ENCODE measurements around the gene CNTNAP2. TPM values are rescaled to one million over a fixed set of nuclear protein-coding genes. Genes with fewer than 3 reads are reported as not detected.

CNTNAP2 gene
- total and polyA plus RNA-seq, 2 of the 13 experiments (the other 11 are each of a cell fraction or from before 2014, with no cell fraction given): 0.40 to 0.42 TPM

DNA sequence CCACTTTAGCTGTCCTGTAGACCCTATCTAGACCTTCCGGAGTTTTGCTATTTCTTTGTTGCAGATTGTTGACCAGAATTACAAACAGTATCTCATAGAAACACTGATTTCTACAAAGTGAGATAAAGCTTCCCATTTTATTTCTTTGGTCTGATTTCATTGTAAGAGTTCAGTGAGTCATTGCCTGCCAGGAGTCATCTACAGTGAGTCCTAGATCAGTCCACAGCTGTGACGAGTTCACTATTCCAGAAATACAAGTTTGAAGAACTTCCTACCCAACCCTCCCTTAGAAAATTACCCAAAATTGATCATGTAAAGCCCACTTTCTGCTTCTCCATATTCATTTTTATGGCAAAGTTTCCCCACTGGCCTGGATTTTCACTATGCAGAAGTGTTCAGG is 905.5 kb downstream of the CNTNAP2 start:
- ChIA-PET POLR2A (no interaction called here), CTCF (ENCODE audit: low intra/inter-chr PET ratio, low total read pairs) (no interaction called here)
- 1% methylated on average over 2 of the region's 2 CpGs for WGBS (ENCODE audit: low lambda C conversion rate)
- Histone ChIP-seq H2AFZ (ENCODE audit: low read length) (no peak overlapping the region), H3K36me3 (replicated peaks in 1 of 2; ENCODE audit: control insufficient read depth in 1 of 2, insufficient read depth in 2 of 2, low read length in 2 of 2) (no peaks in the 10 kb centered on the region), H4K20me1 (ENCODE audit: insufficient read depth, low read length) (no peaks in the 10 kb centered on the region), H3K79me2 (ENCODE audit: insufficient read depth, low read length) (no peaks in the 10 kb centered on the region), H3K4me1 (ENCODE audit: insufficient read depth, low read length) (no peaks in the 10 kb centered on the region), H3K4me3 (replicated peaks in 1 of 3; ENCODE audit: insufficient read depth in 1 of 3, low read depth in 2 of 3, low read length in 3 of 3) (no peak overlapping the region), H3K9me3 (ENCODE audit: low read length) (peaks cover 61% of the 10 kb centered on the region), H3K27me3 (ENCODE audit: control insufficient read depth in 1 of 2, insufficient read depth in 2 of 2, low read length in 2 of 2) (no peaks in the 10 kb centered on the region), H3K4me2 (ENCODE audit: low read depth, low read length) (no peak overlapping the region), H3K27ac (ENCODE audit: extremely low read length, insufficient read depth, low read length) (no peak overlapping the region), H3K9ac (ENCODE audit: insufficient read depth, low read depth, low read length) (no peak overlapping the region)
- DNase-seq (ENCODE audit: low spot score) (no peak), FAIRE-seq (no peak), ATAC-seq (no peak)
- BruUV-seq (replicated peaks): no TSS peak
- in situ Hi-C loops (cut with HindIII; ENCODE audit: extremely low pct_ligation_motif_present, low pct_unique_long_range_greater_than_20kb): no loop called here
- TF ChIP-seq U2AF1 (optimal IDR thresholded peaks at IDR 0.05; ENCODE audit: low read depth, low read length) (no peak), CCDC6 (CRISPR knock-in tag; IDR thresholded peaks at IDR 0.05) (no peak), FOXJ3 (CRISPR knock-in tag; IDR thresholded peaks at IDR 0.05; ENCODE audit: borderline replicate concordance) (no peak), KLF9 (CRISPR knock-in tag; IDR thresholded peaks at IDR 0.05; ENCODE audit: low read depth) (no peak), MED13 (CRISPR knock-in tag; IDR thresholded peaks at IDR 0.05) (no peak), DR1 (CRISPR knock-in tag; IDR thresholded peaks at IDR 0.05) (no peak), TAF15 (IDR thresholded peaks at IDR 0.05; ENCODE audit: low read depth, low read length, poor library complexity, severe bottlenecking) (no peak), TEAD2 (CRISPR knock-in tag; IDR thresholded peaks at IDR 0.05) (no peak)
- TF ChIP-seq, protein P1, sequence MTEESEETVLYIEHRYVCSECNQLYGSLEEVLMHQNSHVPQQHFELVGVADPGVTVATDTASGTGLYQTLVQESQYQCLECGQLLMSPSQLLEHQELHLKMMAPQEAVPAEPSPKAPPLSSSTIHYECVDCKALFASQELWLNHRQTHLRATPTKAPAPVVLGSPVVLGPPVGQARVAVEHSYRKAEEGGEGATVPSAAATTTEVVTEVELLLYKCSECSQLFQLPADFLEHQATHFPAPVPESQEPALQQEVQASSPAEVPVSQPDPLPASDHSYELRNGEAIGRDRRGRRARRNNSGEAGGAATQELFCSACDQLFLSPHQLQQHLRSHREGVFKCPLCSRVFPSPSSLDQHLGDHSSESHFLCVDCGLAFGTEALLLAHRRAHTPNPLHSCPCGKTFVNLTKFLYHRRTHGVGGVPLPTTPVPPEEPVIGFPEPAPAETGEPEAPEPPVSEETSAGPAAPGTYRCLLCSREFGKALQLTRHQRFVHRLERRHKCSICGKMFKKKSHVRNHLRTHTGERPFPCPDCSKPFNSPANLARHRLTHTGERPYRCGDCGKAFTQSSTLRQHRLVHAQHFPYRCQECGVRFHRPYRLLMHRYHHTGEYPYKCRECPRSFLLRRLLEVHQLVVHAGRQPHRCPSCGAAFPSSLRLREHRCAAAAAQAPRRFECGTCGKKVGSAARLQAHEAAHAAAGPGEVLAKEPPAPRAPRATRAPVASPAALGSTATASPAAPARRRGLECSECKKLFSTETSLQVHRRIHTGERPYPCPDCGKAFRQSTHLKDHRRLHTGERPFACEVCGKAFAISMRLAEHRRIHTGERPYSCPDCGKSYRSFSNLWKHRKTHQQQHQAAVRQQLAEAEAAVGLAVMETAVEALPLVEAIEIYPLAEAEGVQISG (CRISPR knock-in tag; IDR thresholded peaks at IDR 0.05): no peak
- intact Hi-C loops (cut with micrococcal nuclease; ENCODE audit: unreplicated experiment): no loop called here
